GM12865 (cell line): ENCODE results near the gene SRGN.

Experiments
- DNase-seq: peaks from one replicate; pipeline ENCODE4 v3.0.0; 2010; ENCODE audit warnings: low read depth
- H3K4me3 ChIP-seq: 2 replicates; pipeline ENCODE4 v1.5.1; 2011; ENCODE audit warnings: mild to moderate bottlenecking, low read depth, low read length, control low read depth
- TF ChIP-seq, protein P1 (sequence below): IDR thresholded peaks from 2 replicates; pipeline ENCODE4 v1.5.1; 2011; ENCODE audit warnings: low read length, control low read depth, low read depth, inconsistent platforms; ENCODE audit not compliant: insufficient read depth; ENCODE audit errors: missing control alignments

SRGN gene

DNA sequence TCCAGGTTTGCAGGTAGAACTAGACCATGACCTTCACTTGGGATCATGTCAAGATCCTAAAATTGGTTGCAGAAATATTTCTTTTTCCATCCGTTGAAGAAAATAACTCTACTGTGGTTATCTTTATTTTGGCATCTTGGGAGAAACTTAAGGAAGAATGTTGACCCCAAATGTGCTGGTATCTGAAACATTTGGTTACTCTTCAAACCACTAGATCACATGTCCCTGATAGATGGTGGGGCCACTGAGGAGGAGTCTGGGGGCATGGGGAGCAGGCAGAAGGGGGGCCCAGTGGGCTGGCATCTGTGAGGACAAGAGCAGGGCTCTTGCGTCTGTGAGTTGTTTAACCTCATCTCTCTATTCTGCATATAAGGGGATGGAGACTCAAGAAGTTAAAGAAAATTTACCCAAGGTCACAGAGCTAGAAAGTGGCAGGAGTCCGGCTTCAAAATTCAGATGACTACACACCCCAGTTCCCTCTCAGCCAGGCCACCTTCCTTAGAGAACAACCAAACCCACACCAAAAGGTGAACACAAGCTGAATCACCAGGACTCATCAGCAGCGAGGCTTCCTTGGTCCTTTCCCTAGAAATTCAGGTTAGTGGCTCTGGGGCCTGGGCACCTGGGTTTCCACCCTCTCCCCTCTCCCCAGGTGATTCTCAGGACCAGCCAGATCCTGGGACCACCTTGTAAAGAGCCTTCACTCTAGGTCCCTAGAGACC, 40.6 kb upstream of the SRGN start:
- no peak overlapping the region for H3K4me3 ChIP-seq
- TF ChIP-seq, protein P1, sequence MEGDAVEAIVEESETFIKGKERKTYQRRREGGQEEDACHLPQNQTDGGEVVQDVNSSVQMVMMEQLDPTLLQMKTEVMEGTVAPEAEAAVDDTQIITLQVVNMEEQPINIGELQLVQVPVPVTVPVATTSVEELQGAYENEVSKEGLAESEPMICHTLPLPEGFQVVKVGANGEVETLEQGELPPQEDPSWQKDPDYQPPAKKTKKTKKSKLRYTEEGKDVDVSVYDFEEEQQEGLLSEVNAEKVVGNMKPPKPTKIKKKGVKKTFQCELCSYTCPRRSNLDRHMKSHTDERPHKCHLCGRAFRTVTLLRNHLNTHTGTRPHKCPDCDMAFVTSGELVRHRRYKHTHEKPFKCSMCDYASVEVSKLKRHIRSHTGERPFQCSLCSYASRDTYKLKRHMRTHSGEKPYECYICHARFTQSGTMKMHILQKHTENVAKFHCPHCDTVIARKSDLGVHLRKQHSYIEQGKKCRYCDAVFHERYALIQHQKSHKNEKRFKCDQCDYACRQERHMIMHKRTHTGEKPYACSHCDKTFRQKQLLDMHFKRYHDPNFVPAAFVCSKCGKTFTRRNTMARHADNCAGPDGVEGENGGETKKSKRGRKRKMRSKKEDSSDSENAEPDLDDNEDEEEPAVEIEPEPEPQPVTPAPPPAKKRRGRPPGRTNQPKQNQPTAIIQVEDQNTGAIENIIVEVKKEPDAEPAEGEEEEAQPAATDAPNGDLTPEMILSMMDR = no peak
- no peak for DNase-seq

DNA sequence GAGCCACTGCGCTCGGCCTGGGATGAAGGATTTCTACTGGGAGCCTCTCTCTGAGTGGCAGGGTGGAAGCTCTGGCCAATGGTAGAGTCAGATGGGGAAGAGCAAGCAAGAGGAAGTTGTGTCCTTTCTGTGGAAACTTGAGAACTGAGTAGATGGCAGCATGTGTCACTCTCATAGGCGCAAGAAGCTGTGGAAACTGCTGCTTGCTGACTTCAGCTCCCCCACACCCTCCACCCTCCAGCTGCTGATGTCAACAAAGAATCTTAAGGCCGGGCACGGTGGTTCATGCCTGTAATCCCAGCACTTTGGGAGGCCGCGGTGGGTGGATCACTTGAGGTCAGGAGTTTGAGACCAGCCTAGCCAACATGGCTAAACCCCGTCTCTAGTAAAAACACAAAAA, 39.8 kb upstream of the SRGN start:
- H3K4me3 ChIP-seq = no peak overlapping the region
- DNase-seq = peak; percentile 65
- TF ChIP-seq, protein P1 = no peak

DNA sequence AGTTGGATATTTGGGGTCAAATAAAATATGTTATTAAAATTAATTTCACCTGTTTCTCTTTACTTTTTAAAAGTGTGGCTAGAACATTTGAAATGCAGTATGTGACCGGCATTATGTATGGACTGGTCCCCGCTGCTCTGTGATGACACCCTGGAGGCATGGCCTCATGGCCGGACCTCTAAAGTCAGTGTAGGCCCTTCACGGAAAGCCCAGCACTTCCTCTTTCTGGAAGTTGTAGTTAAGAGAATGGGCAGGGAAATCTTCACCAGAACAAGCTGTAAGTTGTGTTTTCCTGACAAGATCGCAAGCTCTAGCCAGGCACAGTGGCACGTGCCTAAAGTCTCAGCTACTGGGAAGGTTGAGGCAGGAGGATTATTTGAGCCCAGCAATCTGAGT, 38.3 kb upstream of the SRGN start:
- H3K4me3 ChIP-seq = no peak overlapping the region
- no peak for DNase-seq
- TF ChIP-seq, protein P1 = no peak

DNA sequence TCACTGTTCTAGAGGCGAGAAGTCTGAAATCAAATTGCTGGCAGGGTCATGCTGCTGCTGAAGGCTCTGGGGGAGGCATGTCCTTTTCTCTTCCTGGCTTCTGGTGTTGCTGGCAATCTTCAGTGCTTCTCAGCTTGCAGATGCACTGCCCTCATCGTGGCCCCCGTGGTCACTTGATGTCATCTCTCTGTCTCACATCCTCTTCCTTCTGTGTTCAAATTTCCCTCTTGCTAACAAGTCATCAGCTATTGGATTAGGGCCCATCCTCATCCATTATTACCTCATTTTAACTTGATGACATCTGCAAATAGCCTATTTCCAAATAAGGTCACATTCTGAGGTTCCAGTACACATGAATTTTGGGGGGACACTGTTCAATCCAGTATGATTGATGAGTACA, 36.6 kb upstream of the SRGN start:
- DNase-seq = peak; percentile 85
- no peak overlapping the region for H3K4me3 ChIP-seq
- TF ChIP-seq, protein P1 = no peak

DNA sequence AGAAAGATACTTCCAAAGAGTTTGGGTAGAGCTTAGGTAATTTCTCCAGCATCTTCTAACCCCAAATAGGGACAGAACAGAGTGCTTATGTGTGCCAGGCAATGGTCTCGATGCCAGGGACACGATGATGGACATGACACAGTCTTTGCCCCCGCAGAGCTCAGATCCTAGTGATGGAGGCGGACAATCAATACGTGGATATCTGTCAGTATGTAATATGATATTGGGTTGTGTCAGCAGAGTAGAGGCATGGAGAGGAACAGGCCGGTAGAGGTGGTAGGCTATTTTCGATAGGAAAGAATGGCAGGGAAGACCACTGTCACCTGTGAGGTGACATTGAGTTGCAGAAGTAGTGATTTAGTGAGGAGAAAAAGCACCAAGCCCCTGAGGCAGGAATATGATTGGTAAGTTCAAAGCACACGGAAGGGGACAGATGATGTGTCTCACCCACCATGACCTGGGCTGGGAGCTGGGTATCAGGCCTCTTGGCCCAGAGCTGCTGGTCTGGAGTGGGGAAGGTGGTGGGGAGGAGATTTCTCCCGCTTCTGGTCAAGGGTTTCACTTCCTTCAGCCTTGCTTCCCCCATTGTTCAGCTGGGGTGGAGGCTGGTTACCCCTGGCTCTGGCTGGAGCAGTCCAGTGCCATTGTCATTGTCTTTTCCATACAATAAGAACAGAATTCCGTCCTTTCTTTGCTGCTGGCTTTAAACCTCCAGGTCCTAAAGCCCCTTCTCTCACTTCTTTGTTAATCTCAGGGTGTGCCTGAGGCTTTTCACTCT, 36.0 kb upstream of the SRGN start:
- DNase-seq = peak; percentile 75
- TF ChIP-seq, protein P1 = no peak
- H3K4me3 ChIP-seq = no peak overlapping the region

DNA sequence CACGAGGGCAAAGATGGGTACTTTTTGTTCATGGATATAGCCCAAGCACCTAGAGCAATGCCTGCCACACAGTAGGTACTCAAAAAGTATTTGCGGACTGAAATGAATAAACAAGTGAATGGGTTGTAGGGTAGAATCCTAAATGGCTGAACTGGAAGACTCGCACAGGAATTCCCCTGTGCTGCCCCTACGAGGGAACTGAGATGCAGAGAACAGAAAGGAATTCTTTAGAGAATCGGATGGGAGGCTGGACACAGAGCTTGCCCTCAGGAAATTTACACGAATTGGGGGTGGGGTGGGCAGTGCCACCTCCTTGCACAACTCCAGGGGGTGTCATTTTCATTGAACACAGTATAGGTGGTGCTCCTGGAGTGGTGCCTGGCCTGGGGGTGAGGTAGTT, 35.2 kb upstream of the SRGN start:
- TF ChIP-seq, protein P1 = peak; percentile 5
- H3K4me3 ChIP-seq = no peak overlapping the region
- DNase-seq = no peak
